ENCODE results near the gene FTO.
A peak's percentile ranks its signal among the peaks of the same experiment; 100 is the strongest.

The FTO gene

GRCh38 chr16:54193665-54194333 is 489.8 kb downstream of the FTO start:
- peak; percentile 65 for DNase-seq

GRCh38 chr16:54194334-54194743 is 490.4 kb downstream of the FTO start:
- peak; percentile 67 for DNase-seq

DNA sequence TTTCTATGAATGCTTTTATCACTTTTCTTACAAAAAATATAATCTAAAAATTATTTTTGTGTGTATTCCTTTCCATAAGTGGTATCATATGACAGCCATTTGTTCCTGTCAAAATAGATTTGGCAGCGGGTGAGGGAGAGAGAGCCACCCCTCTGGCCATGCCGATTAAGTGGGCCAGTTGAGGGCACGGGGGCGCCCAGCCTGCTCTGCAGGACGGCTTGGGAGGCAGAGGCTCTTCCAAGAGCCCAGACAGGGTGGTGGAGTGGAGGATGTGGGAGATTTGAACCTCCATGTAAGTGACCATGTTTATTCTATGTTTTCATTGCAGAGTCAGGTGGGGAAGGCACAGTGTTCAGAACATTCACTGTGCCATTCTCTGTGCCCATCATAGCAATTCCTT is 493.8 kb downstream of the FTO start:
- no peak for DNase-seq

GRCh38 chr16:54199487-54200160 is 495.7 kb downstream of the FTO start:
- DNase-seq: no peak

DNA sequence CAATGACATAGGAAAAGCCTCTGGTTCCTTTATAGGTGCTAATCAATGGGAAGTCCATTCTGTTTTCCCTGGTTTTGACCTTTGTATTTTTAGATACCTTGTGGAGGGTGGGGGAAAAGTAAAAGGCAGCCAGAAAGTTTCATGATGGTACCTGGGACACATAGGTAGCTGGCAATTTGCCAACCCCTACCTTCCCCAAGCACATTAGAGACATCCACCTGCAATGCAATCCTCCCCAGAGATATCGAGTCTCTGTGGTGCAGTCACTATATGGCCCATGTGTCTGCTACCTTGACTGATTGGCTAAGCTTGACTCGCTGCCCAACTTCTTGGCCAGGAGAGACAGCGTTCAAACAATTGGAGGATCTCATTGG is 496.2 kb downstream of the FTO start:
- DNase-seq: no peak

DNA sequence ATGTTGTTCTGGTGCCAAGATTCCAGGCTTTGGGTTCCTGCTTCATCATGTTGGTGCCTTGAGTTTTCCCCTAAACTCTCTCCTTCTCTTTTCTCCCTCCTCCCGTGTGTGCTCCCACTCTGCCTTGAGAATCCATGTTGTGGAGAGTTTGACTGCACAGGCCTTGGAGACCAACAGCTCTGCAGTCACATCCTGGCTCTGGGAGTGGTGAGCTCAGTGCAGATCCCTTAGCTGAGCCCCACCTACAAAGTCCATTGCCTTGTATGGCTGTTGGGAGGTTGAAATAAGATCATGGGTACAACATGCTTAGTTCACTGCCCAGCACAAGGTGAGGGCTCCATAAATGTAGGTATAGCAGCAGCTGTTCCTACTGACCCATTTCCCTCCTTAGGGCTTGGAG is 496.8 kb downstream of the FTO start:
- no peak for DNase-seq

- no peak for DNase-seq
These were observed 497.2 kb downstream of the FTO start for GRCh38 chr16:54201200-54201599.
